HepG2 (cell line): ENCODE results near the gene UFSP2. TPM values are rescaled to one million over a fixed set of nuclear protein-coding genes. Genes with fewer than 3 reads are reported as not detected.

Experiments
- CCDC6 ChIP-seq: sonication (generic); formaldehyde crosslinking; IDR thresholded peaks from 2 replicates; pipeline ENCODE4 v1.8.1; 2022; ENCODE audit warnings: mild to moderate bottlenecking, missing genetic modification reagents, moderate library complexity
- FOSL2 ChIP-seq: sonication (generic); formaldehyde crosslinking; IDR thresholded peaks from 2 replicates; pipeline ENCODE4 v1.4.0; 2020; ENCODE audit warnings: missing genetic modification reagents
- GABPB1 ChIP-seq: IDR thresholded peaks from 2 replicates; pipeline ENCODE4 v1.6.1; 2016; ENCODE audit warnings: mild to moderate bottlenecking, missing genetic modification reagents, moderate library complexity, missing compliant biosample characterization
- GATAD2A ChIP-seq: IDR thresholded peaks from 2 replicates; pipeline ENCODE4 v1.6.1; 2016
- HDAC1 ChIP-seq: sonication (generic); formaldehyde crosslinking; IDR thresholded peaks from 2 replicates; pipeline ENCODE4 v1.5.1; 2020; ENCODE audit warnings: mild to moderate bottlenecking, missing genetic modification reagents
- HDAC6 ChIP-seq: fragments of 200-600 bp; sonication (generic); IDR thresholded peaks from 2 replicates; pipeline ENCODE4 v1.7.0; 2017; ENCODE audit warnings: mild to moderate bottlenecking, antibody characterized with exemption, low read length, low read depth
- HES4 ChIP-seq: sonication (generic); formaldehyde crosslinking; IDR thresholded peaks from 2 replicates; pipeline ENCODE4 v1.9.0; 2021; ENCODE audit warnings: mild to moderate bottlenecking, missing genetic modification reagents, borderline replicate concordance
- KLF9 ChIP-seq: IDR thresholded peaks from 2 replicates; pipeline ENCODE4 v1.6.1; 2016; ENCODE audit warnings: low read depth
- PCBP2 ChIP-seq: fragments of 200-400 bp; formaldehyde crosslinking; optimal IDR thresholded peaks from 2 replicates; pipeline ENCODE3; 2018; ENCODE audit warnings: low read length, low read depth; ENCODE audit not compliant: poor library complexity, severe bottlenecking
- RFXANK ChIP-seq: IDR thresholded peaks from 2 replicates; pipeline ENCODE4 v1.6.1; 2016
- SKI ChIP-seq: fragments of 450-650 bp; IDR thresholded peaks from one replicate; pipeline ENCODE4 v1.6.1; 2018; ENCODE audit warnings: mild to moderate bottlenecking; ENCODE audit not compliant: partially characterized antibody
- SMC3 ChIP-seq: IDR thresholded peaks from 2 replicates; pipeline ENCODE4 v1.6.1; 2011; ENCODE audit warnings: low read length, improper control_type of control experiment
- SP5 ChIP-seq: IDR thresholded peaks from 2 replicates; pipeline ENCODE4 v1.6.1; 2016; ENCODE audit warnings: low read depth, borderline replicate concordance
- SYNCRIP ChIP-seq: fragments of 200-400 bp; formaldehyde crosslinking; IDR thresholded peaks from 2 replicates; pipeline ENCODE4 v1.6.1; 2018; ENCODE audit warnings: mild to moderate bottlenecking, low read depth, low read length; ENCODE audit not compliant: insufficient read depth
- TBL1XR1 ChIP-seq: fragments of 150-350 bp; IDR thresholded peaks from 2 replicates; pipeline ENCODE4 v1.6.1; 2014; ENCODE audit warnings: borderline replicate concordance, low read length; ENCODE audit not compliant: partially characterized antibody
- TSC22D2 ChIP-seq: sonication (generic); formaldehyde crosslinking; IDR thresholded peaks from 2 replicates; pipeline ENCODE4 v1.5.1; 2020; ENCODE audit warnings: missing genetic modification reagents, mild to moderate bottlenecking, borderline replicate concordance
- ZNF34 ChIP-seq: sonication (generic); formaldehyde crosslinking; IDR thresholded peaks from 2 replicates; pipeline ENCODE4 v1.4.0; 2020; ENCODE audit warnings: mild to moderate bottlenecking, missing genetic modification reagents, borderline replicate concordance
- ZNF383 ChIP-seq: sonication (generic); formaldehyde crosslinking; IDR thresholded peaks from 2 replicates; pipeline ENCODE4 v1.4.0; 2020; ENCODE audit warnings: missing genetic modification reagents, mild to moderate bottlenecking, borderline replicate concordance
- ZNF543 ChIP-seq: sonication (generic); formaldehyde crosslinking; IDR thresholded peaks from 2 replicates; pipeline ENCODE4 v1.4.0; 2020; ENCODE audit warnings: mild to moderate bottlenecking, missing genetic modification reagents
- ZNF547 ChIP-seq: sonication (generic); formaldehyde crosslinking; IDR thresholded peaks from 2 replicates; pipeline ENCODE4 v1.5.1; 2020; ENCODE audit warnings: mild to moderate bottlenecking, missing genetic modification reagents
- ZNF878 ChIP-seq: sonication (generic); formaldehyde crosslinking; IDR thresholded peaks from 2 replicates; pipeline ENCODE4 v1.8.1; 2023; ENCODE audit warnings: mild to moderate bottlenecking, missing genetic modification reagents, moderate library complexity
- polyA plus RNA-seq, 8 experiments: library from polyadenylated mRNA; depleted of rRNA in 3 of 8; stranded (reverse) in 7 of 8; unstranded in 1 of 8; fragments of >200 nt; fragmentation: Illumina TruSeq in 4 of 8; extraction: Trizol in 4 of 8; gene quantifications; 2 replicates each; pipeline versions ENCODE4 v1.2.1 to v1.2.3, GENCODE V29; 2011 to 2016; ENCODE audit warnings: low read depth in 4 of 8, missing spikeins in 1 of 8, mixed read lengths in 1 of 8; ENCODE audit not compliant: insufficient read depth in 1 of 8
- total RNA-seq, 5 experiments: library from RNA; depleted of rRNA; stranded (reverse); fragments of >200 nt; fragmentation: Illumina TruSeq; extraction: Trizol; gene quantifications; 2 replicates each; pipeline ENCODE4 v1.2.3, GENCODE V29; 2016; ENCODE audit warnings: low read depth in 1 of 5
- TF ChIP-seq, protein P1 (sequence below): sonication (generic); formaldehyde crosslinking; IDR thresholded peaks from 2 replicates; pipeline ENCODE4; 2020; ENCODE audit warnings: missing genetic modification reagents, mild to moderate bottlenecking, borderline replicate concordance
- TF ChIP-seq, protein P2 (sequence below), 2 experiments: IDR thresholded peaks; 2 replicates each; pipeline ENCODE4 v1.6.1; 2011 to 2012; ENCODE audit warnings: low read length in 2 of 2, borderline replicate concordance in 1 of 2, low read depth in 1 of 2, mild to moderate bottlenecking in 1 of 2, moderate library complexity in 1 of 2
- TF ChIP-seq, protein P3 (sequence below): sonication (generic); formaldehyde crosslinking; IDR thresholded peaks from 2 replicates; pipeline ENCODE4 v1.8.0; 2022; ENCODE audit warnings: mild to moderate bottlenecking, missing genetic modification reagents, moderate library complexity

UFSP2 gene
- total and polyA plus RNA-seq, 2 of the 13 experiments (the other 11 are each of a cell fraction or from before 2014, with no cell fraction given): 24.1 to 32.3 TPM

DNA sequence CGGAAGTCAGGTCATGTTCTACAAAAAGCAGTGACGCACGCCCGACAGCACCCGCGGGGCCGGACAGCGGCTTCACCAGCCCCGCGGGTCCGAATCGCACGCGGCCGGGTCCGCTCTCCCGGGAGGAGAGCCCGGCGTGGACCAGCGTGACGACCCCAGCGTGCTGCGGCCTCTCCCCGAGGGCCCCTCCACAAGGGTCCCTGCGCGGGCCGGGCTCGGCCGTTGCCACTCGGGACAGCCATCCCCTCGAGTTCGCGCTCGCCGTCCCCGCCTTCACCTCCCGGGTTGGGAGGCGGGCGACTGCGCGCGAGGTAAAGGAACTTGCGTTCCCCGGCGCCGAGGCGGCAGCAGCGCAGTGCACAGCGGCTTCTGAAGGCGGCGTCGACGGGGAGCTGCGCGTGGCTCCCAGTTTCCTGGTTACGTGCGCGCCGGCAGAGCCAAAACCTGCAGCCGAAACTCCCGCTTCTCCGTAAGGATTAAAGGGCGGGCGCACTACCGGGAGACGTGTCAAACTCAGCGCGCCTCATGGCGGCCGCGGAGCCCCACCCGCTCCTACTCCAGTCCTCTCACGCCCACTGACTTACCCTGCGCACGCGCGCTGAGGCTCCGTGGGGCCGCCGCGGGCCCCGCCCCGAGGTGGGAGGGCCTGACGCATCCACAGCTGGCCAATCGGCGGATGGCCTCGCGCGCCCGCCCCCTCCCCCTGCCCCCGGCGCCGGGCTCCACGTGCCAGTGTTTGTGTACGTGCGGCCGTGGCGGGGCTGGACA is 29.6 kb downstream of the UFSP2 start (continued):
- TF ChIP-seq TBL1XR1 (no peak), FOSL2 (CRISPR knock-in tag) (peak; percentile 11), ZNF383 (CRISPR knock-in tag) (no peak), KLF9 (CRISPR knock-in tag) (peak; percentile 34), HDAC1 (peak; percentile 98), TSC22D2 (CRISPR knock-in tag) (peak; percentile 79; the same call in 1 of the 2 replicates), SMC3 (no peak), ZNF34 (CRISPR knock-in tag) (no peak), CCDC6 (CRISPR knock-in tag) (peak; percentile 98), ZNF878 (CRISPR knock-in tag) (peak; percentile 99), ZNF543 (CRISPR knock-in tag) (peak; percentile 95), SKI (peak; percentile 24), GABPB1 (peak; percentile 91), HDAC6 (no peak), HES4 (CRISPR knock-in tag) (peak; percentile 97), PCBP2 (no peak), ZNF547 (CRISPR knock-in tag) (peak; percentile 96), RFXANK (CRISPR knock-in tag) (peak; percentile 84; the same call in 1 of the 2 replicates), SYNCRIP (no peak), GATAD2A (CRISPR knock-in tag) (peak; percentile 39; the same call in 1 of the 2 replicates), SP5 (CRISPR knock-in tag) (peak; percentile 79)
- TF ChIP-seq, protein P1, sequence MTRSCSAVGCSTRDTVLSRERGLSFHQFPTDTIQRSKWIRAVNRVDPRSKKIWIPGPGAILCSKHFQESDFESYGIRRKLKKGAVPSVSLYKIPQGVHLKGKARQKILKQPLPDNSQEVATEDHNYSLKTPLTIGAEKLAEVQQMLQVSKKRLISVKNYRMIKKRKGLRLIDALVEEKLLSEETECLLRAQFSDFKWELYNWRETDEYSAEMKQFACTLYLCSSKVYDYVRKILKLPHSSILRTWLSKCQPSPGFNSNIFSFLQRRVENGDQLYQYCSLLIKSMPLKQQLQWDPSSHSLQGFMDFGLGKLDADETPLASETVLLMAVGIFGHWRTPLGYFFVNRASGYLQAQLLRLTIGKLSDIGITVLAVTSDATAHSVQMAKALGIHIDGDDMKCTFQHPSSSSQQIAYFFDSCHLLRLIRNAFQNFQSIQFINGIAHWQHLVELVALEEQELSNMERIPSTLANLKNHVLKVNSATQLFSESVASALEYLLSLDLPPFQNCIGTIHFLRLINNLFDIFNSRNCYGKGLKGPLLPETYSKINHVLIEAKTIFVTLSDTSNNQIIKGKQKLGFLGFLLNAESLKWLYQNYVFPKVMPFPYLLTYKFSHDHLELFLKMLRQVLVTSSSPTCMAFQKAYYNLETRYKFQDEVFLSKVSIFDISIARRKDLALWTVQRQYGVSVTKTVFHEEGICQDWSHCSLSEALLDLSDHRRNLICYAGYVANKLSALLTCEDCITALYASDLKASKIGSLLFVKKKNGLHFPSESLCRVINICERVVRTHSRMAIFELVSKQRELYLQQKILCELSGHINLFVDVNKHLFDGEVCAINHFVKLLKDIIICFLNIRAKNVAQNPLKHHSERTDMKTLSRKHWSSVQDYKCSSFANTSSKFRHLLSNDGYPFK (CRISPR knock-in tag): peak; percentile 85
- TF ChIP-seq, protein P2, sequence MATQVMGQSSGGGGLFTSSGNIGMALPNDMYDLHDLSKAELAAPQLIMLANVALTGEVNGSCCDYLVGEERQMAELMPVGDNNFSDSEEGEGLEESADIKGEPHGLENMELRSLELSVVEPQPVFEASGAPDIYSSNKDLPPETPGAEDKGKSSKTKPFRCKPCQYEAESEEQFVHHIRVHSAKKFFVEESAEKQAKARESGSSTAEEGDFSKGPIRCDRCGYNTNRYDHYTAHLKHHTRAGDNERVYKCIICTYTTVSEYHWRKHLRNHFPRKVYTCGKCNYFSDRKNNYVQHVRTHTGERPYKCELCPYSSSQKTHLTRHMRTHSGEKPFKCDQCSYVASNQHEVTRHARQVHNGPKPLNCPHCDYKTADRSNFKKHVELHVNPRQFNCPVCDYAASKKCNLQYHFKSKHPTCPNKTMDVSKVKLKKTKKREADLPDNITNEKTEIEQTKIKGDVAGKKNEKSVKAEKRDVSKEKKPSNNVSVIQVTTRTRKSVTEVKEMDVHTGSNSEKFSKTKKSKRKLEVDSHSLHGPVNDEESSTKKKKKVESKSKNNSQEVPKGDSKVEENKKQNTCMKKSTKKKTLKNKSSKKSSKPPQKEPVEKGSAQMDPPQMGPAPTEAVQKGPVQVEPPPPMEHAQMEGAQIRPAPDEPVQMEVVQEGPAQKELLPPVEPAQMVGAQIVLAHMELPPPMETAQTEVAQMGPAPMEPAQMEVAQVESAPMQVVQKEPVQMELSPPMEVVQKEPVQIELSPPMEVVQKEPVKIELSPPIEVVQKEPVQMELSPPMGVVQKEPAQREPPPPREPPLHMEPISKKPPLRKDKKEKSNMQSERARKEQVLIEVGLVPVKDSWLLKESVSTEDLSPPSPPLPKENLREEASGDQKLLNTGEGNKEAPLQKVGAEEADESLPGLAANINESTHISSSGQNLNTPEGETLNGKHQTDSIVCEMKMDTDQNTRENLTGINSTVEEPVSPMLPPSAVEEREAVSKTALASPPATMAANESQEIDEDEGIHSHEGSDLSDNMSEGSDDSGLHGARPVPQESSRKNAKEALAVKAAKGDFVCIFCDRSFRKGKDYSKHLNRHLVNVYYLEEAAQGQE (IDR thresholded peaks at IDR 0.05; ENCODE audit: borderline replicate concordance in 1 of 2, low read depth in 1 of 2, low read length in 2 of 2): peak in 1 of 2 experiments; percentile 75; a peak in 3 of 4 replicates
- TF ChIP-seq, protein P3, sequence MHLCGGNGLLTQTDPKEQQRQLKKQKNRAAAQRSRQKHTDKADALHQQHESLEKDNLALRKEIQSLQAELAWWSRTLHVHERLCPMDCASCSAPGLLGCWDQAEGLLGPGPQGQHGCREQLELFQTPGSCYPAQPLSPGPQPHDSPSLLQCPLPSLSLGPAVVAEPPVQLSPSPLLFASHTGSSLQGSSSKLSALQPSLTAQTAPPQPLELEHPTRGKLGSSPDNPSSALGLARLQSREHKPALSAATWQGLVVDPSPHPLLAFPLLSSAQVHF (CRISPR knock-in tag): peak; percentile 93
